Left hindlimb (tissue), 1 donor: ENCODE measurements around the gene PVALB.

Experiments used
- DNase-seq: peaks from one replicate; pipeline ENCODE4 v3.0.0-alpha.2; 2018

Gene PVALB

DNA sequence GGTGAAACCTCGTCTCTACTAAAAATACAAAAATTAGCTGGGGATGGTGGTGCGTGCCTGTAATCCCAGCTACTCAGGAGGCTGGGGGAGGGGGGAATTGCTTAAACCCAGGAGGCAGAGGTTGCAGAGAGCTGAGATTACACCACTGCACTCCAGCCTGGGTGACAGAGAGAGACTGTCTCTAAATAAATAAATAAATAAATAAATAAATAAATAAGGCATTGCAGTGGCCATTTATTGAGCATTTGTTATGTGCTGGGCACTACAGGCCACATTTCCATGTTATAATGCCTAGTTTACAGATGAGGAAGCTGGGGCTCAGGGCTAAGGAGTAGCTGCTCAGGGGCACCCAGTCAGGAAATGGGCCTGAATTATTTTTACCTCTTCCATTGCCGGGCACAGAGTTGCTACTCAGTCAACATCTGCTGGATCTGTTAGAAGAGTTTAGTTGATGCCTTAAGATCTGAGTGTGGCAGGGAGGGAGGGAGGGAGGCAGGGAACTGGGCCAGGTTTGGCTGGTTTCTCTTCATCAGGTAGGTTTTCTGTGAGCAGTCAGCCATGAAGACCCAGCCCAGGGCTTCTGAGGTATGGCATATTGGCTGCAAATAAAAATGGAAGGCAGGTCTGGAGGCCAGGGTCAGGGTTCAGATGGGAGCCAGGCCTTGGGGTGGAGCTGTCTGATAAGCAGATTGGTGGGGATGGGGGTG is 5.6 kb downstream of the PVALB start:
- no peak for DNase-seq

DNA sequence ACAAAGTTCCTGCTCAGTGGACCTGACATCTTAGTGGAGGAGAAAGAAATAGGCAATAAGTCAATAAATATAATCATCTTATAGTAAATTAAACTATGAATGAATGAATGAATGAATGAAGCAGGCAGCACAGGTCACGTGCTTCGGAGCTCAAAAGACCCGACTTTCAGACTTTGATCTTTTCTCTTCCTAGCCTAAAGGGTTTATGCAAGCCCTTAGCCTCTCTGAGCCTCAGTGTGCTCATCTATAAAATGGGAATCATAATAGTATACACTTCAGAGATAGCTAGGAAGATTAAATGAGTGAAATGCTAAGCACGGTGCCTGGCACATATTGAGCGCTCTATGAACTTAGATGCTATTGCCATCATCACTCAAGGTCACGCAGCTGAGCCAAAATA is 7.5 kb downstream of the PVALB start:
- no peak for DNase-seq

DNA sequence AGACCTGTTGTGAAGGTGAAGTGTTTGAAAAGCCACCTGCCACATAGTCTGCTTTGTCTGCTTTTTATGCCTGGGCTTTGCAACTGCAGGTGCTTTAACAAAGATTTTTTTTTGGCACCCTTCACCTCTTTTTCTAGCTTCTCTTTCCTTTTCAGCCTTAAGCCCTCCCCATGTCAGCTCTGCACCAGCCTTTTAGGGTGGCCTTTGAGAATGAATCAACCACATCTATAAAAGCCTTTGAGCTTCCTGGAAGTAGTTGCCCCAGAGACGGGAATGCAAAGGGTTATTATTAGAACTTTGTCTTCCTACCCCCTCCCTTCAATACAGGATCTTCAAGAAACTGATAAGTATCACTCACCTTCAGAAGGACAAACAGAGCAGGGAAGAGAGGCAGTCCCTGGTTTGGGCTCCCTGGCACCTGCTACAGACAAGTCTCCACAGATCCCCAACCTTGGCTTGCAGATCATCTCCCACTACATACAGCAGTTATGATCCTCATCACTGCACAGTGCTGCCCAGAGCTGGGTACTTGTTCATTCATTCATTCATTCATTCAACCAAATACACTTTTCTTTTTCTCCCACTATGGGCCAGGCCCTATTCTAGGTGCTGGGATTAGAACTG is 8.0 kb downstream of the PVALB start:
- no peak for DNase-seq

DNA sequence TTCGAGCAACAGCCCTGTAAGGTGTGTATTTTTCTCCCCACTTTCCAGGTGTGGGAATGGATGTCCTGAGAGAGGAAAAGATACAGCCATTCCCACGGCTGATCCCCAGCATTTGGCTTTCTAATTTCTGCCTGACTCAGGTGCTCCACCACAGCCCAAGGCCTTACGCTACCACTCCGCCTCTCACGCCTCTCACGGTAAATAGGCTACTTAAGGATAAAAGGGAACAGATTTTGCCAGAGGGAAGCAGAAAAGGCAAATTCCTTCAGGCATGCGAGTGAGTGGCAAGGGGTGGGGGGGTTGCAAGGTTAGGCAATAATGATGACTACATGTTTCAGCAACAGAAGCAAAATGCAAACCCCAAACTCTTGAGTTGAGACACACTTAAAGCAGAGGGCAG is 9.2 kb downstream of the PVALB start:
- DNase-seq, result no peak

DNA sequence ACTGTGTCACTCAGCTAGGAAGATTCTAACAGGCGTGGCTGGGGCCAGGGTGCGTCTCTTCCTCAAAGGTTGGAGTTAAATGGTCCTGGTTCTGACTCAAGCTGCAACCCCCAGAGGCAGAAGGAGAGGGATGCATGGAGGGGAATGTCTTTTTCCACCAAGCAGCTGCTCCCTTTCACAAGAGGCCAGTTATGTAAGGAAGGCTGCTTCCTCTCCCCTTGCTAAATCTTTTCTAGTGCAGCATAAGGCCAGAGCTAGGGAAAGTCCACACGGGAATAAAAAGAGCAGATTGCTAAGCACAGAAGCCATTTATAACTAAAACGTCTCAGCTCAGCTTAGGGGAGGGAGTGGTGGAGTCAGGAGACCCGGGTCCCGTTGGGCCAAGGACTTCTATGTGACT is 10.0 kb downstream of the PVALB start:
- no peak for DNase-seq

DNA sequence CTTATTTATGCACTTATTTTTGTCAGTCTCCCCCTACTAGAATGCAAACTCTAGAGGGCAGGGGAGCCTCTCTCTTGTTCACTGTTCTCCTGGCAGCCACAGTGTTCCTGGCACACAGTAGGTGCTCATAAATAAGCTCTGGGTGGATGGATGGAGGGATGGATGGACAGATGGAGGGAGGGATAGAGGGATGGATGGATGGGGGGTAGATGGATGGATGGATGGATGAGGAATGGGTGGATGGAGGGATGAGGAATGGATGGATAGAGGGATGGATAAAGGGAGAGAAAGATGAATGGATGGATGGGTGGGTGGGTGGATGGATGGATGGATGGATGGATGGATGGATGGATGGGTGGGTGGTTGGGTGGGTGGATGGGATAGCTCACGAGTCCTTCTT is 13.5 kb downstream of the PVALB start:
- DNase-seq, result no peak

DNA sequence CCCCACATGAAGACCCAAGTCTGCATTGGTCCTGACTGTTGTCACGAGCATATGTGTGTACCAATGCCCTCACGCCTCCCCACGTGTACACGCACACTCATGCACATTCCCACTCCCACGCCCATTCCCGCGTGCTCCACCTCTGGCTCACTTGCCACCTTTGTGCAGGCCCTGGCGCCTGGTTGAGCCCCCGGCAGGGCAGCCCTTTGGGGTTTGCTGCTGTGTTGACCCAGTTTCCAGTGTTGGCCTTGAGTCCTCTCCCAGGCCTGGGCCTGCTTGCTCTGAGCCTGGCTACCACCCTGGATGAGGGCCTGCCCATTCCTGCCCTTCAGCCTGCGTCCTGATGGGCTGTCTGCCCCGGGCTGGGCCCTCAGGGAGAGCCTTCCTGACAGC is 18.2 kb downstream of the PVALB start:
- DNase-seq, result no peak

DNA sequence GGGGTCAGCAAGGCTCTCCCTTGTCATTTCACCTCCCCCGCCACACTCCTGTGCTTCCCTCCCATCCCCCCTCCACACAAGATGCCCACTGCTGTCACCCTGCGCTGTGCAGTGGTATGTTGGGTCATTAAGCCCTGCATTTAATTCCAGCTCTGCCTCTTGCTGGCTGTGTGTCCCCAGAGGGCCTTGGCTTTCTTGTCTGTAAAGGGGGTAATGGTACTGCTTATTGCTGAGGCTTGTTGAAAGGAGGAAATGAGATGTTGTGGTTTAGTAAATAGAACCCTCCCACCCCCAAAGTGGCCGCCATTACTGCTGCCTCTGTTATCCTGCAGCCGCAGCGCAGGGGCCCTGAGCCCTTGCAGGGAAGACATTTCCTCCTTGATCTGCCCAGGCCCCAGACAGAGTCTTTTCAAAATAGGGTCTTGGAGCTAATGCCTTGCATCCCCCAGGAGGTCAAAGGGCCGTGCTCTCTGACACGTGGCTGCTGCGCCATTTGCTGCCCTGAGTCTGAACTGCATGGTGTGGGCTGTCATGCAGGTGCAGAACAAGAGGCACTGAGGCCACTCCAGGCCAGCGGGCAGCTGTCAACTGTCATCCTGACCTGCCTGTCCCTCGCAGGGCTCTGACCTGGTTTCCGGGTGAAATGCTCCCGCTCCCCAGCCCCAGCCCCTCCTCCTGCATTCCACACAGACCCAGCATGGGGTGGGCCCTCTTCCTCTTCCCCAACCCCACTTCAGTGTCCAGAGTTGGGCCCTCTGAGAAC is 18.7 kb downstream of the PVALB start:
- no peak for DNase-seq

DNA sequence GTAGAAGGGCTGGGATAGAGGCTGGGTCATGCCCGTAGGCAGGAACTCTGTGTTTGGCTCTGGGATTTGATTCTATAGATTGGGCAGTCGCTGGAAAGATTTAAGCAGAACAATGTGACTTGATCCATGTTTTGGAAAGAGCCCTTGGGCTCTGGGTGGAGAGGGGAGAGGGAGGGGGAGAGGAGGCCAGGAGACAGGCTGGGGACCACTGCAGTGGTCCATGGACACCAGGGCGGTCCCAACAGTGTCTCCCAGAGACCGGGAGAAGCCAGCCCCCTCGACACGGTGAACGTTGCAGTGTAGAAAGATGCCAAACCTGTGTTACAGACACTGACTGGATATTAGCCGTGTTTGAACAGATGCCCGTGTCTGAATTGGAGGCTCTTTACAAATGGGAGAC is 19.5 kb downstream of the PVALB start:
- DNase-seq, result no peak

DNA sequence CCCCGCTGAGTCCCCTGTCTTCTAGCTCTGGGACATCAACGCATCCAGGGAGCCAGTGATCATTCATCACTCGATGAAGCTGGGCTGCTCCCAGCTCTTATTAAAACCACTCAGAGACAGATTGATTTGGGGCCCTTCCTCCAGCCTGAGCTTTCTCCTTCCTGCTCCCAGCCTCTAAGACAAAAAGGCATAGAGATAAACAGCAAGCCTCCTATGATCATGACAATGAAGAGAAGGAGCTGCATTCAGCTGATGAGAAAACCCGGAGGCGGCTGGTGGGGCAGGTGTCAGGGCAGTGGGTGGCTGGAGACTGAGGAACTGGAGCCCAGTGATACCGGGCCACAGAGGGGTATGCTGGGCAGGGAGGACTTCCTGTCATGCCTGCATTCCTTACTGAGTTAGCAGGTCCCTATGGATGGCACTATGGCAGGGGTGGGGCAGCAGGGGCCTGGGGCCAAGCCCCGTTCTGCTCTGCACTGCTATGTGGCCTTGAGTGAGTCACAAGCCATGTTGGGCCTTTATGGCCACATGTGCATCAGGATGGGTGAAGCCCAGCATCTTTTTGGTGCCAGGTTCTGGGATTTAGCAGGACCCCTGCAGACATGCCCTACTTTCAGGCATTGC is 20.2 kb downstream of the PVALB start:
- no peak for DNase-seq

DNA sequence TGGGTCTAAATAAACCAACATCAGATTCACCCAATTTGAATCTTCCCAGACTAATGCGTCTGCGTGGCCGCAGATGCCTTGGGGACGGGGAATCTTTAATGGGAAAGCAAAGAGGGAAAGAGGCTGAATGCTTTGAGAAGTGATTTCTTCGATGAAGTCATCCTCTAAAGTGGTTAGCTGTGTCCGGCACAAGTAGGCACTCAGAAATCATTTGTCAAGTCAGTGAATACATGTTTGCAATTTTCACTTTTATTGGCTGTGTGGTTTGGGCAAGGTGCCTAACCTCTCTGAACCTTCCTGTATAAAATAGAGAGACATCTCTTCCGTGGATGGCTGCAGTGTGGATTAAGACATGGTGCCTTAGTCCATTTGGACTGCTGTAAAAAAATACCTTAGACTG is 21.2 kb downstream of the PVALB start:
- no peak for DNase-seq

DNA sequence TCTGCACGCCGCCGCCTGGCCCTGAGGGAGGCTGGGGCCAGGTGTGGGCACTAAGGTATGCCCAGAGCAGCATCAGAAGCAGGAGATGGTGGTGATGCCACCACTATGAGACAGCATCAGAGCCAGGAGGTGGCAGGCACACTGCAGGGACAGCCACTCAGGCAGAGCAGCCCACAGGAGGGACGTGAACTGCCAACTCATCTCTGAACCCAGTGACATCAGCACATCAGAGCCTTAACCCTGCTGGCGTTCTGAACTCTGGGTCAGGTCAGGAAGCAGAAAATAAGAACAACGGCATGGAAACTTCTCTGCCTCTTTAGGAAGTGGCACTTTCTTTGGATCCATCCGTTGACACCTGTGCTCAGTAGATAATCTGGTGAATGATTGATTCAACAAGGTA is 26.2 kb downstream of the PVALB start:
- DNase-seq, result no peak

DNA sequence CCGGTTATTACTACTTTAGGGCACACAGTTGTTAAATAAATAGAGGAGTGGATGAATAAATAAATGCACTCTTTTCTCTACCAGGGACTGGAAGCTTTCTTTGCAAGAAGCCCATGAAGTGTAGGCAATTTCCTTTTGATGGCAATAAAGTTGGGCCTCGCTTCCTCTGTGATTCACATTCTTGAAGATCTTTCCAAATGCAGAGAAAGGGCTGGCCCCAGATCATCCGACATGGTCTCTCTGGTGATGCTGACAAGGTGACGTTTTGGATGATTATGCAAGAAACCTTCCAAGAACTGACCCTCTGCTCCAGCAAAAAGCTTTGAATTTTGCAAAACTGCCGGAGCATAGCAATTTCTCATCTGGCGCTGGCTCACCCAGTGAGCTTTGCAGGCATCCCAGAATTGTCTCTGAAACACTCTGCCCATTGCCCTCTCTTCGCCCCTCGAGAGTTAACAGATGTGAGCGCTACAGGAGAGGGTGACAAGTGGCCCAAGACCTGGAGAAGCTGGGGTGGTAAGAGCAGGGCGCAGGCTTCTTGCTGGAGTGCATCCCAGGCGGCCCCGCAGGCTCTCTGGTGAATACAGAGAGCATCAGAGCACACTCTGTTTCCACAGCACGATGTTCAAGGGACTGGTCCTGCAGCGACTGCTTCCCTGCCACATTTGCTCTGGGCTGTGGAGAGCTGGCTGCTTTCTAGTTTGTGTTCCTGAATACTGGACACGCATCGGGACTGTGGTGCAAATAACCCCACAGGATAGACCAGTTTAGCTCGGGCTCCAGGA is 29.4 kb downstream of the PVALB start:
- no peak for DNase-seq

DNA sequence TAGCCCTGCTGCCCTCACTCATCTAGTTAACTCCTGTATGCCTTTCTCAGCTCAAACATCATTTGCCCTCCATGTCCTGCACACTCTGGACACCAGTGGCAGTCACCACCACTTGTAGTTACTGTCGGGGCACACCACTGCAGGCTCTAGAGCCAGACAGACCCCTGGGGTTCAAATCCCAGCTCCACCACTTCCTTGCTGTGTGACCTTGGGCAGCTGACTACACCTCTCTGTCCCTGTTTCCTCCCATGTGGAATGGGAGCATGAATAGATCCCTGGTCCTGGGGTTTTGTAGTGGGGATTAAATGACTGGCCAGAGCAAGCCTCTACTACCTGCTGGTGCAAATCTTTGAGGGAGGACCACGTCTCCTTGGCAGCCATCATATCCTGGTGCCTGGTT is 33.1 kb downstream of the PVALB start:
- DNase-seq, result no peak

DNA sequence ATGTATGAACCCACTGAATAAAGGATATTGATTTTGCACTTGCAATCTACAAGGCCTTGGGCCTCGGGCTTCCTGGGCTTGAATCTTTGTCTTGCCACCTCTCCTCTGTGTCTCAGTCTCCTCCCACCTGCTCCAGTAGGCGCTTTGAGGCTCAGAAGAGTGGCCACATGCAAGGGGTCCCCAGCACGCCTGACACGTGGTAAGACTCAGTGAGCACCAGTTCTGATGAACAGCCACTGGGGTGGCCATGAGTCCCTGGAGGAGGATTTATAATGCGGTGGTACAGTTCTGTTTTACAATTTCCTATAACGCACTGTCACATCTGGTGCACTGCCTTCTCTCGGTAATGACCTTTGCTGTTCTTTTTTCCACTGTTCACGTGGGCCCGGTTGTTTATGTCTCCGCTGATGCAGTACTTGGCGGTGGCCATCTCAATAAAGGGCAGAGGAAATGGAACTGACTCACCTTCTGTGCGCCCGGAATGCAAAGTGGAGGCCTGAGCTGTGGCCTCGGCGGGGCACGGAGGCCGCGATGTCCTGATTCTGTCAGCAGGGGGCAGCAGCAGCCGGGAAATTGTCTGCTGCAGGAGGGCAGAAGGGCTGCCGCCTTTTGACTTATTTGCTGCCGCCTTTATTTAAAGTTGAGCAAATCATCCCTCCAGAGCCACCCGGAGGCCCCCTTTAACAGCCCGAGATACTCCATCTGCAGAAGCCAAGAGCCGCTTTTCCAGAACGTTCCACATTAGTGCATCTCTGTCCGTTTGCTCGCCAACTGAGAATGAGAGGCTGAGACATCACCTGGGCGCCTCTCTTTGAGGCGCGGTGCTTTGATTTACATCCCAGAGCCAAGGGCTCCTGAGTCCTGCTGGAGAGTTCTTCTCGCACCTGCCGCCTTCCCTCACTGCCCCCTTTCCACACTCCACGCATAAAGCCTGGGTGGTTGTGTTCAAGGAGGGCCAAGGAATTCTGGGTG is 34.9 kb downstream of the PVALB start:
- DNase-seq, result peak; percentile 71

DNA sequence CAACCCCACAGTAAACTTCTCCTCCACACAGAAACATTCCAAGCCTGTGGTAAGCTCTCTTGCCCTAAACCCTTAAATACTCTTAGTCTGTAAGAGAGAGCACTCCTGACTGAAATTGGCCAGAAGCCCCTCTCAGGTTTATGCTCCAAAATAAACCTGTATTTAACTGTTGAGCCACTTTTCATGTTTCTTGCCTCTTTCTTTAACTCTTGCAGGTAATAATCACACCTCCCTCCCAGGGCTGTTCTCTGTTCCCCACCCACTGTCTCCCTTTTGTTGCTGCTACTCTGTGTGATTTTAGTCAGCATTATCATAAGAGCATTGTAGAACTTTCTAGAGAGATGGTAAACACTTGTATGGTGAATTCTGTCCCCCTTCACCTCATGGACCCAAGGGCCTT is 38.8 kb downstream of the PVALB start:
- DNase-seq, result no peak

DNA sequence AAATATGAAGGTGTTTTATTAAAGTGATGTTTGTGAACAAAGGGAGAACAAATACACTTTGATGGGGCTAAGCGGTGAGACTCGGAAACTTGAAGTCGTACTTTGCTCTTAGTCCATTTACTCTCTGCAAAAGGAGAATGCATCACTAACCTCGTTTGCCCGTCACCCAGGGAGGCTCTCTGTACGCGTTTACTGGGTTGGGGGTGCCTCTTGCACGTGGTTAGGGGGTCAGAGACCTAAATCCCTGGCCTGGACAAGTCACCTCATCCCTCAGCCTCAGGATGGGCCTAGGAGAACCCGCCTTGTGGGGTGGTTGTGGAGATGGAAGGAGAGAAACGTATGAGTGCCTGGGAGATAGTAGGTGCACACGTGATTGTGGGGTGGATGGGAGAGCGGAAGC is 40.1 kb downstream of the PVALB start:
- DNase-seq, result no peak

DNA sequence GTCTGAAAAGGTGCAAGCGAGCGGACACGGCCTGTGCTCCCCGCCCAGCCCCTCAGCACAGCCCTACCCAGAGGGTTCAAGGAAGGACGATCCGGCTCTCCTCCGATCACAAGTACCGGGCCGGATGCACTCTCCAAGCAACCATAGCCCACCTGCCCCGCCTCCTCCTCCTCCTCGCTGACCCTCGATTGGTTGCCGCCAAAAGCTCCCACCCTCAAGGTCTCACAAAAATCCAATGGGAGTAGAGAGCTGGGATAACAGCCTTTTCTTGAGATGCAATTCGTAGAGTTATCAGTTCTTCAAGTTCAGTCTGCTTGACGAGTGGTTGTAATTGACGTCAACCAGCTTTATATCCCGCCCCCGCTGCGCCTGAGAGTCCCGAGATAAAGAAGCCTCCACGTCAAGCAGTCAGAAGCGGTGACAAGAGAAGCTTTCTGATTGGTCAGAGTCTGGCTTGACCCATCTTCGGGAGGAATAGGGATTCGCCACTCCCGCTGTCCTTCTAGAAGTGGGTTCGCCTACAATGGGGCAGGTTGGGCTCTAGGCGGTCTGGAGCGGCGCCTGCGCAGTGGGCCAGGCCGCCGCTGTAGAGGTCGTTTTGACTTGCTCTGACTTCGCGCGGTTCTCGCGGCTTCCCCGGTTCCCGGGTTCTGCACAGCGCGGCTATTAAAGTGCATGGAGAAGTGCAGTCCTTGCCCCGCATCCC is 40.7 kb downstream of the PVALB start, which contains the start of gene IFT27:
Gene IFT27 (minus strand): TSS at position 156 of the 706 bp plus-strand sequence. CDS start 412 bp downstream, outside the sequence.
- DNase-seq, result peak; percentile 99

DNA sequence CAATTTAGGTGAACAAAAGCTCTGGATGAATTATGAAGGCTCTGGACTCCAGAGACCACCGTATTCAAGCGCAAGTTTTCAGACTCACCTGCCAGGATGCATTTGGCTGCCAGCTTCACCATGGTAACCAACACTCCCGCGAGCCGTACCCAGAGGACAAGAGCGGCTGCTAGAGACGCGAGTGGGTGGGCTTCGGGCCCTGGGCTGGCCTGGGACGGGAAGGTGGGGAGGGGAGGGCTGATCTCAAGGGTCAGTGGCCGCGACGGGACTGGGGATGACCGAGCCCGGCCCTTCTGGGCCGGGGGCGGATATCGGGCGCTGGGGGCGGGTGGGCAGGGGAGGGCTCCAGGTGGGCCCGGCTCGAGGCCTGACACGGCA is 41.3 kb downstream of the PVALB start:
- no peak for DNase-seq

DNA sequence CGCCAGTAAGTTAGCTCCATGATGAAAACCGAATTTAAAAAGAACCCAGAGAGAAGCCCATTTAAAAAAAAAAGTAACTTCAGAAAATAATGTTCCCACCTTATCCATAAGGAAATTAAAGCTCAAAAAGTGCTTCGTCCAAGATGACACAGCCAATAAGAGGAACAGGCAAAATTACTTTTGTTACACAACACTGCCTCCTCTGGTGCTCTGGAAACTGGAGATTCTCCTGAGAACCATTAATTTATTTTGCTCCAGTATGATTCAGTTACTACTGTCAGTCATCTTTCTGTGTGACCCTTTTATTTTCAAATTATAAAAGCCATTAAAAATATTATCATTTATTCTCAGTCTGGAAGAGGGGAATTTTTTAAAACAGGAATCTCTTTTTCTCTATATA is 42.9 kb downstream of the PVALB start:
- DNase-seq, result no peak

DNA sequence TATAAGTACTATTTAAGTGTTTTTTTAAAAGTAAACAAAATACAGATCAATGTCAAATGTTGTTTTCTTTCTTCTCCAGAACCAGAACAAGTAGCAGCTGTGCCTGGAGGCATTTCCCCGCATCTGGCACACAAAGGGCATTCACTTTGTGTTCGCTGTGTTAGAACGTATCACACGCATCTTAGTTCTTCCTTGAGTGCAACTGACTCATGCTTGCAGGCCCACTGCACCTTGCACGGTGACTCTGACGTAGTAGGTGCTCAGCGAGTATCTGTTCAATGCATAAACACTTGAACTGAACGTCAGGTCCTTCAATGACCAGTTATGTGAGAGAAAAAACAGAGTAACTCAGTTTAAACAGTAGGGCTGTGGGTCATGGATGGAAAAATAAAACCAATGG is 44.4 kb downstream of the PVALB start:
- DNase-seq, result no peak
